Measurements from ENCODE around the gene RPP25. TPM values are rescaled to one million over a fixed set of nuclear protein-coding genes. Genes with fewer than 3 reads are reported as not detected.

The RPP25 gene
- total and polyA plus RNA-seq, 2 of the 13 experiments (the other 11 are each of a cell fraction or from before 2014, with no cell fraction given) = 0.05 to 0.11 TPM

- TF ChIP-seq ZNF609 (CRISPR knock-in tag; IDR thresholded peaks at IDR 0.05; ENCODE audit: borderline replicate concordance) (no peak), PAWR (CRISPR knock-in tag; IDR thresholded peaks at IDR 0.05; ENCODE audit: borderline replicate concordance) (no peak), TBL1XR1 (IDR thresholded peaks at IDR 0.05; ENCODE audit: borderline replicate concordance, low read length, partially characterized antibody) (no peak), ZNF20 (CRISPR knock-in tag; IDR thresholded peaks at IDR 0.05) (0 out of 2 replicates have a peak, but pooled peaks have one; percentile 80), ZFP82 (CRISPR knock-in tag; IDR thresholded peaks at IDR 0.05; ENCODE audit: borderline replicate concordance) (no peak), ATM (IDR thresholded peaks at IDR 0.05; ENCODE audit: borderline replicate concordance) (no peak), NONO (IDR thresholded peaks at IDR 0.05) (no peak), NONO (CRISPR knock-in tag; conservative IDR thresholded peaks at IDR 0.05) (peak; percentile 63), ZNF282 (IDR thresholded peaks at IDR 0.05; ENCODE audit: partially characterized antibody) (no peak), KAT8 (CRISPR knock-in tag; IDR thresholded peaks at IDR 0.05) (peak; percentile 53; the same call in 1 of the 2 replicates), RBM22 (optimal IDR thresholded peaks at IDR 0.05; ENCODE audit: low read length) (no peak), POLR2A (IDR thresholded peaks at IDR 0.05; ENCODE audit: insufficient read depth in 1 of 2, low read depth in 2 of 2, low read length in 2 of 2) (peak; percentile 43 to 85; a peak in 3 of 4 replicates), ZNF710 (CRISPR knock-in tag; IDR thresholded peaks at IDR 0.05; ENCODE audit: borderline replicate concordance) (0 out of 2 replicates have a peak, but pooled peaks have one; percentile 42), ZNF263 (CRISPR knock-in tag; IDR thresholded peaks at IDR 0.05) (peak; percentile 18; the same call in 1 of the 2 replicates), ZNF180 (CRISPR knock-in tag; IDR thresholded peaks at IDR 0.05; ENCODE audit: borderline replicate concordance, low read depth) (no peak), RBM39 (IDR thresholded peaks at IDR 0.05; ENCODE audit: low read depth, low read length, poor library complexity, severe bottlenecking) (peak; percentile 94), ZSCAN9 (CRISPR knock-in tag; IDR thresholded peaks at IDR 0.05; ENCODE audit: borderline replicate concordance) (no peak), ZSCAN31 (CRISPR knock-in tag; IDR thresholded peaks at IDR 0.05; ENCODE audit: low read depth) (no peak)
- TF ChIP-seq, protein P1, sequence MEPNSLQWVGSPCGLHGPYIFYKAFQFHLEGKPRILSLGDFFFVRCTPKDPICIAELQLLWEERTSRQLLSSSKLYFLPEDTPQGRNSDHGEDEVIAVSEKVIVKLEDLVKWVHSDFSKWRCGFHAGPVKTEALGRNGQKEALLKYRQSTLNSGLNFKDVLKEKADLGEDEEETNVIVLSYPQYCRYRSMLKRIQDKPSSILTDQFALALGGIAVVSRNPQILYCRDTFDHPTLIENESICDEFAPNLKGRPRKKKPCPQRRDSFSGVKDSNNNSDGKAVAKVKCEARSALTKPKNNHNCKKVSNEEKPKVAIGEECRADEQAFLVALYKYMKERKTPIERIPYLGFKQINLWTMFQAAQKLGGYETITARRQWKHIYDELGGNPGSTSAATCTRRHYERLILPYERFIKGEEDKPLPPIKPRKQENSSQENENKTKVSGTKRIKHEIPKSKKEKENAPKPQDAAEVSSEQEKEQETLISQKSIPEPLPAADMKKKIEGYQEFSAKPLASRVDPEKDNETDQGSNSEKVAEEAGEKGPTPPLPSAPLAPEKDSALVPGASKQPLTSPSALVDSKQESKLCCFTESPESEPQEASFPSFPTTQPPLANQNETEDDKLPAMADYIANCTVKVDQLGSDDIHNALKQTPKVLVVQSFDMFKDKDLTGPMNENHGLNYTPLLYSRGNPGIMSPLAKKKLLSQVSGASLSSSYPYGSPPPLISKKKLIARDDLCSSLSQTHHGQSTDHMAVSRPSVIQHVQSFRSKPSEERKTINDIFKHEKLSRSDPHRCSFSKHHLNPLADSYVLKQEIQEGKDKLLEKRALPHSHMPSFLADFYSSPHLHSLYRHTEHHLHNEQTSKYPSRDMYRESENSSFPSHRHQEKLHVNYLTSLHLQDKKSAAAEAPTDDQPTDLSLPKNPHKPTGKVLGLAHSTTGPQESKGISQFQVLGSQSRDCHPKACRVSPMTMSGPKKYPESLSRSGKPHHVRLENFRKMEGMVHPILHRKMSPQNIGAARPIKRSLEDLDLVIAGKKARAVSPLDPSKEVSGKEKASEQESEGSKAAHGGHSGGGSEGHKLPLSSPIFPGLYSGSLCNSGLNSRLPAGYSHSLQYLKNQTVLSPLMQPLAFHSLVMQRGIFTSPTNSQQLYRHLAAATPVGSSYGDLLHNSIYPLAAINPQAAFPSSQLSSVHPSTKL (CRISPR knock-in tag; IDR thresholded peaks at IDR 0.05) = no peak
Measured at GRCh38 chr15:74906450-74907162, 50.0 kb downstream of the RPP25 start, which contains the start of gene FAM219B (continued).

Measured in HepG2 (cell line).